Activated gamma-delta T cell treated with anti-CD3 and anti-CD28 coated beads, Interleukin-2, amount 50 U/mL, for 16 hours (primary cell): ENCODE data around the gene FRMD8.

ENCODE experiments used
- DNase-seq: peaks from one replicate; pipeline ENCODE4 v3.0.0-alpha.2; 2020; ENCODE audit warnings: low read depth

The FRMD8 gene

GRCh38 chr11:65386307-65387140, at the start of gene FRMD8:
Gene FRMD8, plus strand, starts transcription at chr11:65386637. Its CDS starts 400 bp downstream, at chr11:65387037.
- peak; percentile 80 for DNase-seq

GRCh38 chr11:65338676-65339075, 47.8 kb upstream of the FRMD8 start:
- no peak for DNase-seq

- no peak for DNase-seq
These were observed 46.2 kb upstream of the FRMD8 start for GRCh38 chr11:65340226-65340625.

GRCh38 chr11:65341856-65342255, 44.6 kb upstream of the FRMD8 start:
- DNase-seq, result no peak

GRCh38 chr11:65351511-65351910, 34.9 kb upstream of the FRMD8 start:
- DNase-seq, result no peak

- no peak for DNase-seq
These were observed 33.7 kb upstream of the FRMD8 start for GRCh38 chr11:65352783-65353182.

- DNase-seq, result no peak
These were observed 33.1 kb upstream of the FRMD8 start for GRCh38 chr11:65353376-65353775.

- DNase-seq, result no peak
These were observed 32.6 kb upstream of the FRMD8 start for GRCh38 chr11:65353900-65354264.

- DNase-seq, result peak; percentile 98
These were observed 32.0 kb upstream of the FRMD8 start, which contains the start of gene TIGD3 for GRCh38 chr11:65354265-65355012. Gene TIGD3, plus strand, starts transcription at chr11:65354751. Its CDS starts 1,058 bp downstream, at chr11:65355809.

- peak; percentile 37 for DNase-seq
These were observed 31.2 kb upstream of the FRMD8 start for GRCh38 chr11:65355013-65355775.

GRCh38 chr11:65355776-65356393, 30.6 kb upstream of the FRMD8 start:
- DNase-seq, result no peak

- no peak for DNase-seq
These were observed 30.0 kb upstream of the FRMD8 start for GRCh38 chr11:65356394-65356972.

- DNase-seq, result no peak
These were observed 28.5 kb upstream of the FRMD8 start for GRCh38 chr11:65357856-65358356.

GRCh38 chr11:65362320-65362931, 24.0 kb upstream of the FRMD8 start:
- no peak for DNase-seq

- no peak for DNase-seq
These were observed 23.5 kb upstream of the FRMD8 start for GRCh38 chr11:65362966-65363365.

GRCh38 chr11:65363770-65364169, 22.7 kb upstream of the FRMD8 start:
- DNase-seq, result no peak

- no peak for DNase-seq
These were observed 20.1 kb upstream of the FRMD8 start for GRCh38 chr11:65366340-65366773.

- no peak for DNase-seq
These were observed 15.8 kb upstream of the FRMD8 start for GRCh38 chr11:65370659-65371049.

- DNase-seq, result no peak
These were observed 12.4 kb upstream of the FRMD8 start for GRCh38 chr11:65373839-65374580.

- no peak for DNase-seq
These were observed 11.4 kb upstream of the FRMD8 start for GRCh38 chr11:65375012-65375411.
